Measurements from ENCODE around the gene SLC2A9. TPM values are rescaled to one million over a fixed set of nuclear protein-coding genes. Genes with fewer than 3 reads are reported as not detected.

Gene SLC2A9
- total RNA-seq, 1 experiment from 2014 or later = 3.5 TPM

- CTCF ChIA-PET = interaction anchor here (1.0 to 3.0 kb wide), 6 partner anchors 8 to 312 kb away, joined by 3 to 13 read pairs (median 5); no protein-coding TSS in a partner anchor
- Histone ChIP-seq H3K4me1 (ENCODE audit: control insufficient read depth, insufficient read depth, low read length) (peaks cover 18% of the 10 kb centered on the region), H3K36me3 (ENCODE audit: control insufficient read depth, insufficient read depth, low read length) (no peaks in the 10 kb centered on the region), H3K27ac (ENCODE audit: low read length) (peak overlapping the region; percentile 23; the same call in 1 of the 2 replicates), H3K4me3 (ENCODE audit: low read depth in 2 of 2, low read length in 2 of 2) (no peak overlapping the region), H3K9me3 (ENCODE audit: control insufficient read depth, insufficient read depth, low read depth, low read length) (no peaks in the 10 kb centered on the region), H3K27me3 (ENCODE audit: control insufficient read depth, insufficient read depth, low read length) (no peaks in the 10 kb centered on the region)
- TF ChIP-seq POLR2AphosphoS5 (IDR thresholded peaks at IDR 0.05; ENCODE audit: low read depth, low read length) = no peak
- TF ChIP-seq CTCF (IDR thresholded peaks at IDR 0.05) = peak; percentile 73
- no peak for TF ChIP-seq SIN3A (IDR thresholded peaks at IDR 0.05; ENCODE audit: borderline replicate concordance, insufficient read depth, low read depth, low read length)
- no peak for TF ChIP-seq TCF7L2 (IDR thresholded peaks at IDR 0.05; ENCODE audit: low read depth, low read length)
- TF ChIP-seq REST (IDR thresholded peaks at IDR 0.05; ENCODE audit: insufficient read depth in 1 of 2, low read depth in 2 of 2, low read length in 1 of 2) = no peak
- DNase-seq (ENCODE audit: low read depth, low spot score) (no peak), ATAC-seq (0 out of 2 replicates have a peak, but pooled peaks have one; percentile 36)
- POLR2A ChIA-PET = interaction anchor here (0.6 kb wide), 1 partner anchor 116 kb away, joined by 5 read pairs; no protein-coding TSS in a partner anchor
- intact Hi-C loops (cut with micrococcal nuclease; ENCODE audit: unreplicated experiment) (loop anchor here (1.0 to 5.0 kb wide), 3 partner anchors 118 to 313 kb away; no protein-coding TSS in a partner anchor), in situ Hi-C loops (cut with HindIII; ENCODE audit: low pct_unique_long_range_greater_than_20kb, low sequenced_read_pairs) (no loop called here)
- no TSS peak for BruUV-seq (replicated peaks)
Observed at GRCh38 chr4:10015140-10015753, 6.0 kb downstream of the SLC2A9 start.

- no peak overlapping the region for H3K4me3 ChIP-seq (ENCODE audit: low read depth in 2 of 2, low read length in 2 of 2)
- CTCF ChIA-PET = interaction anchor here (0.6 to 3.0 kb wide), 5 partner anchors 237 to 517 kb away, joined by 3 to 13 read pairs (median 4); no protein-coding TSS in a partner anchor
- H3K27ac ChIP-seq (ENCODE audit: low read length) = peak overlapping the region; percentile 76
Observed at GRCh38 chr4:10013722-10014121, 7.6 kb downstream of the SLC2A9 start.

More at GRCh38 chr4:10013722-10014121, 7.6 kb downstream of the SLC2A9 start:
- intact Hi-C loops (cut with micrococcal nuclease; ENCODE audit: unreplicated experiment) = no loop called here
- POLR2A ChIA-PET = no interaction called here
- peak; percentile 90 for ATAC-seq
- H3K27me3 ChIP-seq (ENCODE audit: control insufficient read depth, insufficient read depth, low read length) = no peaks in the 10 kb centered on the region
- H3K36me3 ChIP-seq (ENCODE audit: control insufficient read depth, insufficient read depth, low read length) = no peaks in the 10 kb centered on the region
- no peak for TF ChIP-seq REST (IDR thresholded peaks at IDR 0.05; ENCODE audit: insufficient read depth in 1 of 2, low read depth in 2 of 2, low read length in 1 of 2)
- peak; percentile 70 for TF ChIP-seq CTCF (IDR thresholded peaks at IDR 0.05)
- H3K9me3 ChIP-seq (ENCODE audit: control insufficient read depth, insufficient read depth, low read depth, low read length) = no peaks in the 10 kb centered on the region
- peaks cover 32% of the 10 kb centered on the region for H3K4me1 ChIP-seq (ENCODE audit: control insufficient read depth, insufficient read depth, low read length)
- BruUV-seq (replicated peaks) = no TSS peak
- no peak for DNase-seq (ENCODE audit: low read depth, low spot score)
- in situ Hi-C loops (cut with HindIII; ENCODE audit: low pct_unique_long_range_greater_than_20kb, low sequenced_read_pairs) = no loop called here

Measured in Panc1 (cell line).